Measurements from ENCODE around the gene TMEM116.
"Not testable (repeated sequence)": the region's sequence is repeated elsewhere in the genome, so short reads cannot be mapped to it uniquely, and the experiment has no call there.

The TMEM116 gene

DNA sequence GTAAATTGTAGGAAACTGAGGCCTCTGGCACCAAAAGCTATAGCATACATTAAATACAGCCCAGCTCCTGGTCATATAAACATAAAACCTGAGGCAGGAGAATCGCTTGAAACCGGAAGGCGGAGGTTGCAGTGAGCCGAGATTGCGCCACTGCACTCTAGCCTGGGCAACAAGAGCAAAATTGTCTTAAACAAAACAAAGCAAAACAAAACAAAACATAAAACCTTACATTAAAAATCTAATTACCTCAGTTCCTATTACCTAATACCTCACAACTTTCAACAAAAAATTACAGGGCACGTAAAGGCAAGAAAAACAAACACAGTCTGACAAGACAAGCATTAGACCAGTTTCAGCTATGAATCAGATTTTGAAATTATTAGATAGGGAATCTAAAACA, 36.7 kb downstream of the TMEM116 start:
- Histone ChIP-seq H3K79me2 (ENCODE audit: control insufficient read depth, low read length) (no peaks in the 10 kb centered on the region), H3K36me3 (ENCODE audit: control insufficient read depth, low read length) (no peaks in the 10 kb centered on the region), H3K27me3 (ENCODE audit: control insufficient read depth, low read length) (no peaks in the 10 kb centered on the region), H3K4me3 (ENCODE audit: low read length) (no peak overlapping the region), H4K20me1 (ENCODE audit: control insufficient read depth, insufficient read depth, low read depth, low read length) (no peaks in the 10 kb centered on the region), H3K9me3 (ENCODE audit: control insufficient read depth, insufficient read depth, low read length) (no peaks in the 10 kb centered on the region), H3K4me1 (ENCODE audit: control insufficient read depth, low read length) (peaks cover 7% of the 10 kb centered on the region), H3K27ac (ENCODE audit: low read depth, low read length) (no peak overlapping the region), H3K4me2 (ENCODE audit: low read length) (no peak overlapping the region), H3K9me2 (replicated peaks; ENCODE audit: control insufficient read depth, low read length) (no peaks in the 10 kb centered on the region), H3F3A (ENCODE audit: control insufficient read depth, insufficient read depth) (0 out of 2 replicates have a peak, but pooled peaks cover 2% of the 10 kb centered on the region)
- TF ChIP-seq EZH2phosphoT487 (IDR thresholded peaks at IDR 0.05; ENCODE audit: borderline replicate concordance, low read length), result no peak
- TF ChIP-seq, protein P1, sequence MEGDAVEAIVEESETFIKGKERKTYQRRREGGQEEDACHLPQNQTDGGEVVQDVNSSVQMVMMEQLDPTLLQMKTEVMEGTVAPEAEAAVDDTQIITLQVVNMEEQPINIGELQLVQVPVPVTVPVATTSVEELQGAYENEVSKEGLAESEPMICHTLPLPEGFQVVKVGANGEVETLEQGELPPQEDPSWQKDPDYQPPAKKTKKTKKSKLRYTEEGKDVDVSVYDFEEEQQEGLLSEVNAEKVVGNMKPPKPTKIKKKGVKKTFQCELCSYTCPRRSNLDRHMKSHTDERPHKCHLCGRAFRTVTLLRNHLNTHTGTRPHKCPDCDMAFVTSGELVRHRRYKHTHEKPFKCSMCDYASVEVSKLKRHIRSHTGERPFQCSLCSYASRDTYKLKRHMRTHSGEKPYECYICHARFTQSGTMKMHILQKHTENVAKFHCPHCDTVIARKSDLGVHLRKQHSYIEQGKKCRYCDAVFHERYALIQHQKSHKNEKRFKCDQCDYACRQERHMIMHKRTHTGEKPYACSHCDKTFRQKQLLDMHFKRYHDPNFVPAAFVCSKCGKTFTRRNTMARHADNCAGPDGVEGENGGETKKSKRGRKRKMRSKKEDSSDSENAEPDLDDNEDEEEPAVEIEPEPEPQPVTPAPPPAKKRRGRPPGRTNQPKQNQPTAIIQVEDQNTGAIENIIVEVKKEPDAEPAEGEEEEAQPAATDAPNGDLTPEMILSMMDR (IDR thresholded peaks at IDR 0.05; ENCODE audit: low read depth, low read length, poor library complexity, severe bottlenecking), result no peak

DNA sequence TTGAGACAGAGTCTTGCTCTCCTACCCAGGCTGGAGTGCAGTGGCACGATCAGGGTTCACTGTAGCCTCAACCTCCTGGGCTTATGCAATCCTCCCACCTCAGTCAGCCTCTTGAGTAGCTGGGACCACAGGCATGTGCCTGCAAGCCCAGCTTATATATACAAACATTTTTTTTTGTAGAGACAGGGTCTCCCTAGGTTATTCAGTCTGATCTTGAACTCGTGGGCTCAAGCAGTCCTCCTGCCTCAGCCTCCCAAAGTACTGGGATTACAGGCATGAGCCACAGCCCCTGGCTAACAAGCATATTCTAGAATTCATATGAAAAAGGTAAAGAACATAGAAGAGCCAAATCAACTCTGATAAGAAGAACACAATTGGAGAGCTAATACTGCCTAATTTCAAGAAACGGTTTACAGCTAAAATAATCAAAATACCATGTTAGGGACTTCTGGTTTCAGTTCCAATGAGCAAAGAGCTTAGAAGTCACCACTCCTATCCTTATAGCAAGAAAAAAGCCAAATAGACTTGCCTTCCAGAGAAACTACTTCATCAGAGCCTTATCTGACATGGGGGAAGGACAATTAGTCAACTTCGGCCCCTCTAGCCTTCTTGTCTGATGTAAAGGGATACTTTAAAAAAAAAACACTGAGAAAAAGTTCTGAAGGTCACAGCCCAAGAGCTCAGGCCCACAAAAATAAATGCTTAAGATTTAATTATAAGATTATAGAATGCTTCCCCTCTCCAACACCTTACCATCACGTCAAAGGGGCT, 37.6 kb downstream of the TMEM116 start:
- no peak overlapping the region for H3K4me2 ChIP-seq (ENCODE audit: low read length)
- no peak for TF ChIP-seq EZH2phosphoT487 (IDR thresholded peaks at IDR 0.05; ENCODE audit: borderline replicate concordance, low read length)
- no peaks in the 10 kb centered on the region for H3K36me3 ChIP-seq (ENCODE audit: control insufficient read depth, low read length)
- no peak overlapping the region for H3K4me3 ChIP-seq (ENCODE audit: low read length)
- H3K9me2 ChIP-seq (replicated peaks; ENCODE audit: control insufficient read depth, low read length), result no peaks in the 10 kb centered on the region
- H3K4me1 ChIP-seq (ENCODE audit: control insufficient read depth, low read length), result peaks cover under 1% of the 10 kb centered on the region; the same call in 1 of the 2 replicates
- no peaks in the 10 kb centered on the region for H3K27me3 ChIP-seq (ENCODE audit: control insufficient read depth, low read length)
- H3K27ac ChIP-seq (ENCODE audit: low read depth, low read length), result no peak overlapping the region
- no peaks in the 10 kb centered on the region for H4K20me1 ChIP-seq (ENCODE audit: control insufficient read depth, insufficient read depth, low read depth, low read length)
- H3F3A ChIP-seq (ENCODE audit: control insufficient read depth, insufficient read depth), result 0 out of 2 replicates have a peak, but pooled peaks cover 2% of the 10 kb centered on the region
- H3K79me2 ChIP-seq (ENCODE audit: control insufficient read depth, low read length), result no peaks in the 10 kb centered on the region
- H3K9me3 ChIP-seq (ENCODE audit: control insufficient read depth, insufficient read depth, low read length), result no peaks in the 10 kb centered on the region; the same call in 1 of the 2 replicates

- no peak overlapping the region for H3K4me3 ChIP-seq (ENCODE audit: low read length)
- H4K20me1 ChIP-seq (ENCODE audit: control insufficient read depth, insufficient read depth, low read depth, low read length), result no peaks in the 10 kb centered on the region
- H3K4me2 ChIP-seq (ENCODE audit: low read length), result no peak overlapping the region
- H3K27me3 ChIP-seq (ENCODE audit: control insufficient read depth, low read length), result no peaks in the 10 kb centered on the region
- no peaks in the 10 kb centered on the region for H3F3A ChIP-seq (ENCODE audit: control insufficient read depth, insufficient read depth)
- no peaks in the 10 kb centered on the region for H3K4me1 ChIP-seq (ENCODE audit: control insufficient read depth, low read length)
- no peaks in the 10 kb centered on the region for H3K9me2 ChIP-seq (replicated peaks; ENCODE audit: control insufficient read depth, low read length)
- no peaks in the 10 kb centered on the region for H3K79me2 ChIP-seq (ENCODE audit: control insufficient read depth, low read length)
- H3K9me3 ChIP-seq (ENCODE audit: control insufficient read depth, insufficient read depth, low read length), result no peaks in the 10 kb centered on the region; the same call in 1 of the 2 replicates
- TF ChIP-seq, protein P1 (IDR thresholded peaks at IDR 0.05; ENCODE audit: low read depth, low read length, poor library complexity, severe bottlenecking), result no peak
- no peak for TF ChIP-seq EZH2phosphoT487 (IDR thresholded peaks at IDR 0.05; ENCODE audit: borderline replicate concordance, low read length)
- no peak overlapping the region for H3K27ac ChIP-seq (ENCODE audit: low read depth, low read length)
- H3K36me3 ChIP-seq (ENCODE audit: control insufficient read depth, low read length), result no peaks in the 10 kb centered on the region
These were observed 41.2 kb downstream of the TMEM116 start for GRCh38 chr12:111971800-111972199.

DNA sequence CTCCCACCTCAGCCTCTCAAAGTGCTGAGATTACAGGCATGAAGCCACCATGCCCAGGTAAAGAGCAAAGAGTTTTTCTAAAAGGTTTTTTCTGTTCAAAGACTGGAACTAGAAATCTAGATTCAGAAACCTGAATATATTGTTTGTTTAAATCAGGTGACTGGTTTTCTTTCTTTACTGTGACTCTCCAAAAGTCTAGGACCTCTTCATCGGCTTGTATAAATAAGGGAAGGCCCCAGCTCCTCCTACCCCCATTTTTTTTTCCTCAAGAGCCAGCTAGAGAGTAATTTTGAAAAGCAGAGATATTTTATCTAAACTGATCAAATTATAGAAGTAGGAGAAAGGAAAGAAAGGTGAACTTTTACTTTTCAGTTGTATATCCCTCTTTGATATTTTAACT, 48.0 kb downstream of the TMEM116 start:
- Histone ChIP-seq H3K4me3 (ENCODE audit: low read length) (no peak overlapping the region), H3K4me2 (ENCODE audit: low read length) (no peak overlapping the region), H3K27me3 (ENCODE audit: control insufficient read depth, low read length) (no peaks in the 10 kb centered on the region), H3K27ac (ENCODE audit: low read depth, low read length) (no peak overlapping the region), H3K36me3 (ENCODE audit: control insufficient read depth, low read length) (no peaks in the 10 kb centered on the region), H3K79me2 (ENCODE audit: control insufficient read depth, low read length) (no peaks in the 10 kb centered on the region), H3F3A (ENCODE audit: control insufficient read depth, insufficient read depth) (no peaks in the 10 kb centered on the region), H3K9me3 (ENCODE audit: control insufficient read depth, insufficient read depth, low read length) (no peaks in the 10 kb centered on the region), H3K4me1 (ENCODE audit: control insufficient read depth, low read length) (no peaks in the 10 kb centered on the region), H3K9me2 (replicated peaks; ENCODE audit: control insufficient read depth, low read length) (no peaks in the 10 kb centered on the region), H4K20me1 (ENCODE audit: control insufficient read depth, insufficient read depth, low read depth, low read length) (no peaks in the 10 kb centered on the region)
- TF ChIP-seq, protein P1 (IDR thresholded peaks at IDR 0.05; ENCODE audit: low read depth, low read length, poor library complexity, severe bottlenecking), result no peak
- TF ChIP-seq EZH2phosphoT487 (IDR thresholded peaks at IDR 0.05; ENCODE audit: borderline replicate concordance, low read length), result no peak

DNA sequence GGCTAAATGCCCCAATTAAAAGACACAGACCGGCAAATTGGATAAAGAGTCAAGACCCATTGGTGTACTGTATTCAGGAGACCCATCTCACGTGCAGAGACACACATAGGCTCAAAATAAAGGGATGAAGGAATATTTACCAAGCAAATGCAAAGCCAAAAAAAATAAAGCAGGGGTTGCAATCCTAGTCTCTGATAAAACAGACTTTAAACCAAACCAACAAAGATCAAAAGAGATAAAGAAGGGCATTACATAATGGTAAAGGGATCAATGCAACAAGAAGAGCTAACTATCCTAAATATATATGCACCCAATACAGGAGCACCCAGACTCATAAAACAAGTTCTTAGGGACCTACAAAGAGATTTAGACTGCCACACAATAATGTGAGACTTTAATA, 53.4 kb downstream of the TMEM116 start:
- H3K9me3 ChIP-seq (ENCODE audit: control insufficient read depth, insufficient read depth, low read length); H3K4me1 ChIP-seq (ENCODE audit: control insufficient read depth, low read length); H3K36me3 ChIP-seq (ENCODE audit: control insufficient read depth, low read length); H3K27me3 ChIP-seq (ENCODE audit: control insufficient read depth, low read length); H3K9me2 ChIP-seq (replicated peaks; ENCODE audit: control insufficient read depth, low read length); H4K20me1 ChIP-seq (ENCODE audit: control insufficient read depth, insufficient read depth, low read depth, low read length); H3K27ac ChIP-seq (ENCODE audit: low read depth, low read length); H3K4me3 ChIP-seq (ENCODE audit: low read length); H3K4me2 ChIP-seq (ENCODE audit: low read length); H3F3A ChIP-seq (ENCODE audit: control insufficient read depth, insufficient read depth); H3K79me2 ChIP-seq (ENCODE audit: control insufficient read depth, low read length): not testable (repeated sequence)

Measured in DOHH2 (cell line).